Hepatocyte (in vitro differentiated cells): ENCODE data around the gene LHFPL2.

Source experiments
- CTCF ChIP-seq: fragments of 200-600 bp; sonication (generic); IDR thresholded peaks from 2 replicates; pipeline ENCODE4 v1.5.1; 2016; ENCODE audit warnings: antibody characterized with exemption, mild to moderate bottlenecking; ENCODE audit not compliant: poor library complexity
- EZH2 ChIP-seq: fragments of 200-600 bp; sonication (generic); IDR thresholded peaks from 2 replicates; pipeline ENCODE4 v1.6.1; 2016; ENCODE audit warnings: antibody characterized with exemption, mild to moderate bottlenecking, borderline replicate concordance

GRCh38 chr5:78515670-78516069, 132.9 kb downstream of the LHFPL2 start:
- TF ChIP-seq CTCF (no peak), EZH2 (no peak)
